OCI-LY7 (cell line): ENCODE data around the gene FAM13C. TPM values are rescaled to one million over a fixed set of nuclear protein-coding genes. Genes with fewer than 3 reads are reported as not detected.

Source experiments
- BruUV-seq: library from RNA; stranded (reverse); fragments of 400-500 nt; replicated peaks from 2 replicates; lab custom pipeline; 2021; lab: Mats Ljungman, UMichigan
- CTCF ChIA-PET: fragments of 300-600 bp; sonication (Branson Sonifier 250); formaldehyde crosslinking; loops from one replicate; lab custom pipeline; 2022; ENCODE audit warnings: antibody characterized with exemption; ENCODE audit not compliant: unreplicated experiment; lab: Charles Lee
- POLR2A ChIA-PET: fragments of 300-600 bp; sonication (Branson Sonifier 250); formaldehyde crosslinking; loops from one replicate; lab custom pipeline; 2022; ENCODE audit warnings: antibody characterized with exemption; lab: Charles Lee
- DNase-seq: peaks from one replicate; pipeline ENCODE4 v3.0.0-alpha.2; 2015; ENCODE audit warnings: low spot score
- H2AFZ ChIP-seq: fragments of 200-600 bp; sonication (generic), shearing (Covaris generic); 2 replicates; pipeline ENCODE4 v1.6.1; 2014; ENCODE audit warnings: mild to moderate bottlenecking, antibody characterized with exemption, low read length, moderate library complexity
- H3K27ac ChIP-seq: fragments of 200-600 bp; sonication (generic); 2 replicates; pipeline ENCODE4 v1.5.1; 2014; ENCODE audit warnings: mixed run types, low read depth, mild to moderate bottlenecking, moderate library complexity, low read length, inconsistent platforms; ENCODE audit not compliant: poor library complexity, severe bottlenecking
- H3K36me3 ChIP-seq: fragments of 200-600 bp; sonication (generic); 2 replicates; pipeline ENCODE4 v1.6.1; 2014; ENCODE audit warnings: mild to moderate bottlenecking, antibody characterized with exemption, low read length, moderate library complexity, mixed read lengths; ENCODE audit not compliant: insufficient read depth
- H3K4me1 ChIP-seq: fragments of 200-600 bp; sonication (generic); 2 replicates; pipeline ENCODE4 v1.5.1; 2014; ENCODE audit warnings: mild to moderate bottlenecking, low read length; ENCODE audit not compliant: insufficient read depth, poor library complexity, severe bottlenecking
- H3K4me2 ChIP-seq: fragments of 200-600 bp; sonication (generic); 2 replicates; pipeline ENCODE4 v1.6.1; 2014; ENCODE audit warnings: mild to moderate bottlenecking, low read length
- H3K4me3 ChIP-seq: fragments of 200-600 bp; sonication (generic); 2 replicates; pipeline ENCODE4 v1.5.1; 2014; ENCODE audit warnings: mild to moderate bottlenecking, low read depth, low read length; ENCODE audit not compliant: poor library complexity, severe bottlenecking
- H3K79me2 ChIP-seq: fragments of 200-600 bp; sonication (generic); 2 replicates; pipeline ENCODE4 v1.6.1; 2016; ENCODE audit warnings: low read depth, mild to moderate bottlenecking, low read length, moderate library complexity, mixed read lengths; ENCODE audit not compliant: insufficient read depth
- H3K9me2 ChIP-seq: fragments of 200-600 bp; sonication (generic); 2 replicates; pipeline ENCODE4 v1.6.1; 2016; ENCODE audit warnings: mild to moderate bottlenecking, low read length, mixed read lengths; ENCODE audit not compliant: insufficient read depth
- H3K9me3 ChIP-seq: fragments of 200-600 bp; sonication (generic); 2 replicates; pipeline ENCODE4 v1.6.1; 2014; ENCODE audit warnings: mild to moderate bottlenecking, mixed run types, low read length, mixed read lengths
- H4K20me1 ChIP-seq: fragments of 200-600 bp; sonication (generic); 2 replicates; pipeline ENCODE4 v1.6.1; 2014; ENCODE audit warnings: mild to moderate bottlenecking, antibody characterized with exemption, low read length, moderate library complexity, mixed read lengths; ENCODE audit not compliant: insufficient read depth
- EZH2phosphoT487 ChIP-seq: fragments of 200-600 bp; sonication (generic); IDR thresholded peaks from 2 replicates; pipeline ENCODE4 v1.6.1; 2018; ENCODE audit warnings: low read depth, borderline replicate concordance, mild to moderate bottlenecking, mixed run types, antibody characterized with exemption, low read length, moderate library complexity, mixed read lengths
- intact Hi-C: fragments of 100-400 bp; cut with micrococcal nuclease; formaldehyde crosslinking; loops from one replicate; pipeline ENCODE4 v1.10.0; 2022; ENCODE audit not compliant: unreplicated experiment
- total RNA-seq, 2 experiments: library from RNA; depleted of rRNA in 1 of 2; stranded (reverse); fragments of >200 nt in 1 of 2; shearing (Covaris generic) in 1 of 2; gene quantifications; 2 replicates each; pipeline ENCODE4 v1.2.3, GENCODE V29; 2014 to 2022
- TF ChIP-seq, protein P1 (sequence below): fragments of 200-600 bp; sonication (generic); conservative IDR thresholded peaks from 2 replicates; pipeline ENCODE4 v1.5.1; 2014; ENCODE audit warnings: mild to moderate bottlenecking, antibody characterized with exemption, low read length, moderate library complexity, mixed read lengths

The FAM13C gene
- total RNA-seq, 2 experiments from 2014 or later = not detected

- no peak for DNase-seq
- no peaks in the 10 kb centered on the region for H3K9me2 ChIP-seq
- H3K9me3 ChIP-seq = no peaks in the 10 kb centered on the region
- no peaks in the 10 kb centered on the region for H3K4me1 ChIP-seq
- H3K36me3 ChIP-seq = no peaks in the 10 kb centered on the region
- no peak overlapping the region for H3K4me3 ChIP-seq
- no peak overlapping the region for H3K4me2 ChIP-seq
- BruUV-seq = no TSS peak
- ChIA-PET POLR2A (no interaction called here), CTCF (no interaction called here)
- no peaks in the 10 kb centered on the region for H4K20me1 ChIP-seq
- no peaks in the 10 kb centered on the region for H3K79me2 ChIP-seq
- no peak overlapping the region for H3K27ac ChIP-seq
- no peak for TF ChIP-seq EZH2phosphoT487
- TF ChIP-seq, protein P1, sequence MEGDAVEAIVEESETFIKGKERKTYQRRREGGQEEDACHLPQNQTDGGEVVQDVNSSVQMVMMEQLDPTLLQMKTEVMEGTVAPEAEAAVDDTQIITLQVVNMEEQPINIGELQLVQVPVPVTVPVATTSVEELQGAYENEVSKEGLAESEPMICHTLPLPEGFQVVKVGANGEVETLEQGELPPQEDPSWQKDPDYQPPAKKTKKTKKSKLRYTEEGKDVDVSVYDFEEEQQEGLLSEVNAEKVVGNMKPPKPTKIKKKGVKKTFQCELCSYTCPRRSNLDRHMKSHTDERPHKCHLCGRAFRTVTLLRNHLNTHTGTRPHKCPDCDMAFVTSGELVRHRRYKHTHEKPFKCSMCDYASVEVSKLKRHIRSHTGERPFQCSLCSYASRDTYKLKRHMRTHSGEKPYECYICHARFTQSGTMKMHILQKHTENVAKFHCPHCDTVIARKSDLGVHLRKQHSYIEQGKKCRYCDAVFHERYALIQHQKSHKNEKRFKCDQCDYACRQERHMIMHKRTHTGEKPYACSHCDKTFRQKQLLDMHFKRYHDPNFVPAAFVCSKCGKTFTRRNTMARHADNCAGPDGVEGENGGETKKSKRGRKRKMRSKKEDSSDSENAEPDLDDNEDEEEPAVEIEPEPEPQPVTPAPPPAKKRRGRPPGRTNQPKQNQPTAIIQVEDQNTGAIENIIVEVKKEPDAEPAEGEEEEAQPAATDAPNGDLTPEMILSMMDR = no peak
- no peak overlapping the region for H2AFZ ChIP-seq
- intact Hi-C loops = no loop called here
Observed at GRCh38 chr10:59234194-59234593, 128.2 kb downstream of the FAM13C start.

DNA sequence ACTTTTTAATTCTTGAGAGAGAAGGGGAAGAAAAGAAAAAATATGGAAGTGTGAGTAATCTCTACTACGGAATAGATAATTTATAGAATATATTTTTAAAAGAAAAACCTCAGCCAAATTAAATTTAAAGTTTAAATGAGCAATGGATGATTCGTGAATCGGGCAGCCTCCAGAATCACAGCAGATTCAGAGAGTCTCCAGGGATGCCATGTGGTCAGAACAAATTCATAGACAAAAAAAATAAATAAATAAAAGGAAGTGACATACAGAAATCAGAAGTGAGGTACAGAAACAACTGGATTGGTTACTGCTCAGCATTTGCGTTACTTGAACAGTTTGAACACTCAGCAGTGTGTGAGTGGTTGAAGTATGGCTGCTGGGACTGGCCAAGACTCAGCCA lies 132.9 kb downstream of the FAM13C start:
- no peak for TF ChIP-seq EZH2phosphoT487
- TF ChIP-seq, protein P1 = no peak
- H3K9me2 ChIP-seq = no peaks in the 10 kb centered on the region
- no peak overlapping the region for H3K4me2 ChIP-seq
- no peaks in the 10 kb centered on the region for H4K20me1 ChIP-seq
- no peak overlapping the region for H3K4me3 ChIP-seq
- H3K27ac ChIP-seq = no peak overlapping the region
- intact Hi-C loops = no loop called here
- DNase-seq = no peak
- CTCF ChIA-PET = no interaction called here
- H3K9me3 ChIP-seq = no peaks in the 10 kb centered on the region
- no peak overlapping the region for H2AFZ ChIP-seq
- H3K36me3 ChIP-seq = no peaks in the 10 kb centered on the region
- POLR2A ChIA-PET = interaction anchor here (1.0 kb wide), 1 partner anchor 101 kb away, joined by 3 read pairs; no protein-coding TSS in a partner anchor
- H3K4me1 ChIP-seq = no peaks in the 10 kb centered on the region
- no peaks in the 10 kb centered on the region for H3K79me2 ChIP-seq
- BruUV-seq = no TSS peak

DNA sequence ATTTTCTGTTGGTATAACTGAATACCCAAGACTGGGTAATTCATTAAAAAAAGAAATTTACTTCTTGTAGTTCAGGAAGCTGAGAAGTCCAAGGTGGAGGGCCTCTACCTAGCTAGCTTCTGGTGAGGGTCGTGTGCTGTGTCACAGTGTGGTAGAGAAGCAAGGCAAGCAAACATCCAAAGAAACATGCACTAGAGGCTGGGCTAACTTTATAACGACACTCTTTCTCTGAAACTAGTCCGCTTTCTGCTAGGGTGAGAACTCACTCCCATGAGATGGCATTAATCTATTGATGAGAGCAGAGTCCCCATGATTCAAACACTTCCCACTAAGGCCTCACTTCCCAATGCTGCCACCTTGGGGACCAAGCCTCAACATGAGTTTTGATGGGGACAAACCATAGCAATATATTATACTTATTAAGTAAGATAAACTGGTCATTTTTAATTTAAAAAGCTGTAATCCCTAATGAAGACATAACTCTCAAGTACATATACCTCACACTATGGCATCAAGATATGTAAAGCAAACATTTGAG lies 135.1 kb downstream of the FAM13C start:
- Histone ChIP-seq H3K79me2 (no peaks in the 10 kb centered on the region), H3K27ac (no peak overlapping the region), H4K20me1 (no peaks in the 10 kb centered on the region), H3K36me3 (no peaks in the 10 kb centered on the region), H3K9me2 (no peaks in the 10 kb centered on the region), H3K4me1 (no peaks in the 10 kb centered on the region), H3K4me2 (no peak overlapping the region), H2AFZ (no peak overlapping the region), H3K4me3 (no peak overlapping the region), H3K9me3 (no peaks in the 10 kb centered on the region)
- POLR2A ChIA-PET = no interaction called here
- TF ChIP-seq, protein P1 = no peak
- no peak for TF ChIP-seq EZH2phosphoT487
- BruUV-seq = no TSS peak
- intact Hi-C loops = no loop called here
- DNase-seq = no peak
- CTCF ChIA-PET = no interaction called here
